ENCODE data around the gene MED15.

Gene MED15

DNA sequence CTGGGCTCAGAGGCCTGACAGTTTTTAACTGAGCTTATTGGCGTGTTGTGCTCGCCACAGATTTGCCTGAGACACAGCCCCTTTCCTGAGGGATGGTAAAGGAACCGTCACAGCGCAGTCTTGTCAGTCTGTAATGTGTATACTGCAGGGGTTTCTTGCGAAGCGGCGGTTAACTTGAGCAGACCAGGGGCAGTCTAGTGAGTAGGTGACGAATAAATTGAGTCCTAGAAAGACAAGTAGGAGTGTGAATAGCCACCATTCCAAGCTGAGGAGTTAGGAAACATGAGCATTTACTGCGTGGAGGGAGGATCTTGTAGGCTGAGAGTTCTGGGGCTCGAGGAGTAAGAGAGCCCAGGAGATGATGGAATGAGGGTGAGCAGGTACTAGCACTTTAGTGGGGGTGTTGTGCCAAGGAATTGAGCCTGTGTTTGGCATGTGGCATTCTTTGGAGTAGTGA lies 1.4 kb downstream of the MED15 start:
- DNase-seq (ENCODE audit: insufficient read length, low spot score) (no peak), FAIRE-seq (no peak)

DNA sequence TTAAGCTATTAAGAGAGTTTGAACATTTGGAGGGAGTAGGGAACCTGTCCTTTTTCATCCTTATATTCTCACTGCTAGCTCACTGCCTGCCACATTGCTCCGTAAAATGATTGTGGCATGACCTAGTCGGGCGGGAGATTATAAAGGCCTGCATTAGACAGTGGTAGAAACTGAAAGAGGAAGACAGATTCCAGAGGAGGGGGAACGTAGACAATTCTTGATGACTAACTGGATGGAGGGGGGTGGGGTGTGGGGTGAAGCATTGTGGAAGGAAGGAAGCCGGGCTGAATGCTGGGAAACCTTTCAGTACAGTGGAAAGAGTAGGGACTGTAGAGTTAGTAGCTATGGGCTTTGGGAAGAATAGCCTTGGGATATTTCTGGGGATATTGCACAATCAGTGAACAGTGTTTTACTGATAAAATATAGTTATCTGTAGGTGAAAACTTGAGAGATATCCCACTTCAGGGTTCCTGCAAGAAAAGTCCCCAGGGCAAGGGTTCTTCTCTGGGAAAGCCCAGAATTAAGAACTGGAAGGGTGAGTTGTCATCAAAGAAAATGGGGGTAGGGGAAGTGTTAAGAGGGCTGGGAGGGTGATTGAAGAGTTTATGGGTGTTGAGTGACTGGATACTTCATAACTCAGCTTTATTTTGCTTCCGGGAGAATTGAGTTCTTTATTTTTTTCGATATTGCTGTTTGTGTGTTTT lies 2.1 kb downstream of the MED15 start:
- peak; percentile 75 for DNase-seq (ENCODE audit: insufficient read length, low spot score)

DNA sequence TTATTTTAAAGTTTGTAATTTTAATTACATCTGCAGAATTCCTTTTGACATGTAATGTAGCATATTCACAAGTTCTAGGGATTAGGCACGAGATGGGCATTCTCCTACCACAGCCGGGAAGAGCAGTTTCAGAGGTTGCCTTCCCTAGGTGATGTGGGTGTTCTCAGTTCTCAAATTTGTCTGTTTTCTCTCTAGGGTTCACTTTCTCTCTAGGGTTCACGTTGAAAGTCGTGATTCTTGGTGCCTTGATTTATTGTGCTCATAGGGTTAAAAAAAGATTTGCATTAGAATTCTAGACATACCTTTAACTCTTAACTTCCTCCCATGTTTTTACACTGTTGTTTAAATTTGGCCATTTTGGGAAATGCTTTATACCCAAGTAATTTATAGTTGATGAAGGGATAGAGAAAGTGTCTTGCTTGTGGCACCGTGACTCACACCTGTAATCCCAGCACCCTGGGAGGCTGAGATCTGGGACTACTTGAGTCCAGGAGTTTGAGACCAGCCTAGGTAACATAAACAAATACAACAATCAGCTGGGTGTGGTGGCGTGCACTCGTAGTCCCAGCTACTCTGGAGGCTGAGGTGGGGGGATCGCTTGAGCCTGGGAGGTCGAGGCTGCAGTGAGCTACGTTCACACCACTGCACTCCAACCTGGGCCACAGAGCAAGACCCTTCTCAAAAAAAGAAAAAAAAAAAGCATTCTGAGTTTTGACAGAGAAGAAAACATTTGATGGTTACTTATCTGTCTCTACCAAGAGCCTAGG lies 3.6 kb downstream of the MED15 start:
- DNase-seq (ENCODE audit: insufficient read length, low spot score), result no peak
- no peak for FAIRE-seq

More for the DNA sequence above, 2.1 kb downstream of the MED15 start:
- peak; percentile 66 for FAIRE-seq

DNA sequence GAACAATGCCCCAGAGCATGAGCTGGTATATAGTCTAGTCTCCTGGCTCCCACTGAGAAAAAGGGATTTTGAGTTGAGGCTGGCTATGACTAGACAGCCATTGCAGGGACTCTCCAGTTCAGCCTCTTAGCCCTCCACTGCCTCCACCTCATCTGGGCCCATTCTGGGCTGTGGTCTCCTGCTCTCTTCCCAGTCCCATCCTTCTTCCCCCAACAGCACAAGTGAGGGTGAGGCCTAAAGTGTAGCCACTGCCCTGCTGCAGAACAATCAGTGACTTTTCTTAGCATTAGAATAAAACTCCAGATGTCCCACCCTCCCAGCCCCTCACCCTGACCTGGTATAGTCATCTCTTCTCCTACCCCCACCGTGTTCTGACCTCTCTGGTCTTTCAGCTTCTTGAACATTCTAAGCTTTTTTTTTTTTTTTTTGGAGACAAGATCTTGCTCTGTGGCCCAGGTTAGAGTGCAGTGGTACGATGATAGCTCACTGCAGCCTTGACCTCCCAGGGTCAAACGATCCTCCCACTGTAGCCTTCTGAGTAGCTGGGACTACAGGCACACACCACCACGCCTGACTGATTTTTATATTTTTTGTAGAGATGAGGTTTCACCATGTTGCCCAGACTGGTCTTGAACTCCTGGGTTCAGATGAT lies 4.3 kb downstream of the MED15 start:
- DNase-seq (ENCODE audit: insufficient read length, low spot score), result no peak
- FAIRE-seq, result no peak

DNA sequence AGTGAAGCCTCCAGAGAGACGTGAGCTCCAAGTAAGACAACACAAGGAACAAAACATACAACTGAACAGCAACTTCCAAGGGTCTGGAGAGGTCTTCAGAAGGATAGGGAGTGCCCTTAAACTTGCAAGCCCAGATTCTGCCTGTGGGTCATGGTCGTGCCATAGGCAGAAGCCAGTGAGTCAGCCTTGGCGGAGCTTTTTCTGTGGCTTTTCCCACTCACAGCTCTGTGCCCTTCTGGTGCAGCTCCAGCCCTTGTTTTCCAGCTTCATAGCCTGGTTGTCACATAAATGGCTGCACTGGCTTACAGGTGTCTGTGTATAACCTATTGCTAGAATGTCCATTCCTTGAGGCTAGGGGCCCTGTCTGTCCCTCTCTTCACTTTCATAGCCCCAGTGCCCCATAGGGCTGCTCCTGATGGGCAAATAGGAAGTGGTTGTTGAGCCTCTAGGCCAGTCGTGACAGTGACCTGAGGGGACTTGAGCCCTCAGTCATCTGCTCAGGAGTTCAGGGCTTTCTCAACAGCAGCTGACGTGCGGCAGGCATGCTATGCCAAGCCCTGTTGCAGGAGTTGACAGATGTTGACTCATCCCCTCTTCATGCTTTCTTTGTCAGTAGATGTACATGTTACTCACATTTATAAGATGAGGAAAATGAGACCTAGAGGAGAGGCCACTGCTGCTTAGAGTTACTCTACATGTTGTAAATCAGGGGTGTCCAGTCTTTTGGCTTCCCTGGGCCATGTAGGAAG lies 7.4 kb downstream of the MED15 start:
- FAIRE-seq (no peak), DNase-seq (ENCODE audit: insufficient read length, low spot score) (no peak)

DNA sequence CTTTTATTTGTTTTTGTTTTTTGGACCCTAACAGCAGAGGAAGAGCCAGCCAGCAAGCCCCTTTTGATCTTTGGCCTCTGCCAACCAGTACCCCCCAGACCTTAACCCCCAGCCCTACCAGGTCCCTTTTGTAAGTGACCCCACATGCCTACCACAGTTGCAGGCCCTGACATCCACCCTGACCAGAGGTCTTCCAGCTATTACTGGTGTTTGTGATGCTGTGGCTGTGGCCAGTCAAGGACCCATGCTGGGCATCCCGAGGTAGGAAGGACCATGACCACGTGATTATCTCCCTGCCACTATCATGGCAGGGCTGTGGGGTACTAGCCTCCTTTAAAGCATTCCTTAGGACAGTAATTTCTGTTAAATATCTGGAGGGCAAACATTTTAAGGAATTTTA lies 9.0 kb downstream of the MED15 start:
- no peak for FAIRE-seq
- no peak for DNase-seq (ENCODE audit: insufficient read length, low spot score)

DNA sequence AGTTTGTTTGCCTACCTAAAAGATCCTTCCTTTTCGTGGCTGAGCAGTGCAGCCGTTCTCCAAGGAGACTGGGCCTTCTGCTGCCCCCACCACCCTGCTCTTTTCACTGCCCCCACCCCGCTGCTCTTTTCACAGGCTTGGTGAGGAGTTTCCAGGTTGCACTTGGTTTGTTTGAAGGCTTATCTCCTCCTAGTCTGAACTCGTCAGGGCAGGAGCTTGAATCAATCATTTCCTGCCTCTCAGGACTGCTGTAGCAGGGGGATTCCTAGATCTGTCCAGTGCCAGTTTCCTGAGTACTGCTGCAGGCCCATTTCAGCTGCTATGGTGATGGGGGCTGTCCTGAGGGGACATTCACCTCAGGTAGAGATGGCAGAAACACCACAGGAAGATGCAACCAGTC lies 10.0 kb downstream of the MED15 start:
- FAIRE-seq, result no peak

DNA sequence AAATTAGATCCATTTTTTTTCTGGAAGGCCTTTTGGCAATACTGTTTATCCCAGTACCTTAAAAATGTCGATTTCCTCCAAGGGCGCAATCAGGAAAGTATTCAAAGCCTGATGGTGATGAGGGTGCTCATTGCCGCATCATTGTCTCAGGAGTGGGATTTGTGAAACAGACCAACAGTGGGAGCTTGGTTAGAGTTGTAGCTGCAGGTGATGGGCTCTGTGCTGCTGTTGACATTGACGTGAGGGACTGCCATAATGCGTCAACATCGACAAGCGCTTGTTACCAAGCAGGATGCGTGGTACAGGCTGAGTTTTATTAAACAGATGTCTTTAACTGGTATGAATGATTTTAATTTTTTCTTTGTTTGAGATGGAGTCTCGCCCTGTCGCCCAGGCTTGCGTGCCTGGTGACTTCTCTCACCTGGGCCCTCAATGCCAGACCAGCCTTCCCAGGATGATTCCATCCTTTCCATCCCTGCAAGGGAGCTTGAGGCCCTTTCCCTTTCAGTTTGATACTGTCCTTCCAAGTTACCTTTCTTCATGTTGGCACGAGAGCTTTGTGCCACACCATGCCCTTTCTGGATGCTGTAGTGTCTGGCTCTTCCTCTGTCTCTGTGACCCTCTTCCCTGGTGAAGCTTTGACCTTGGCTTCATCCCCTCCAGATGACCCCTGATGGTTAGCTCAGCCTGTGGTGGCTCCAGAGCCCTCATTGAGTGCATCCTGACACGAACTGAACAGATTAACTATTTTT lies 10.6 kb downstream of the MED15 start:
- DNase-seq (ENCODE audit: insufficient read length, low spot score) (no peak), FAIRE-seq (no peak)

More for the DNA sequence above, 10.0 kb downstream of the MED15 start:
- no peak for DNase-seq (ENCODE audit: insufficient read length, low spot score)

DNA sequence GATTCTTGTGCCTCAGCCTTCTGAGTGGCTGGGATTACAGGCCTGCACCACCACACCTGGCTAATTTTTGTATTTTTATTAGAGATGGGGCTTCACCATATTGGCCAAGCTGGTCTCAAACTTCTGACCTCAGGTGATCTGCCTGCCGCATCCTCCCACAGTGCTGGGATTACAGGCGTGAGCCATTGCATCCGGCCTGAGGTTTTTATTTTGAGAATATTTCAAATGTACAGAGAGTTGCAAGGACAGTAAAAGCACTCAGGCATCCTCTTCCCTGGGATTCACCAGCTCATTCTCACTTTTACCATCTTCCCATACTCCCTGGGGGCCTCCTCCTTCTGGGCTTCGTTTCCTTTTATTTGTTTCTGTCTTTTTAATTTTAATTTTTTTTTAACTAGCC lies 12.1 kb downstream of the MED15 start:
- FAIRE-seq, result no peak
- no peak for DNase-seq (ENCODE audit: insufficient read length, low spot score)

DNA sequence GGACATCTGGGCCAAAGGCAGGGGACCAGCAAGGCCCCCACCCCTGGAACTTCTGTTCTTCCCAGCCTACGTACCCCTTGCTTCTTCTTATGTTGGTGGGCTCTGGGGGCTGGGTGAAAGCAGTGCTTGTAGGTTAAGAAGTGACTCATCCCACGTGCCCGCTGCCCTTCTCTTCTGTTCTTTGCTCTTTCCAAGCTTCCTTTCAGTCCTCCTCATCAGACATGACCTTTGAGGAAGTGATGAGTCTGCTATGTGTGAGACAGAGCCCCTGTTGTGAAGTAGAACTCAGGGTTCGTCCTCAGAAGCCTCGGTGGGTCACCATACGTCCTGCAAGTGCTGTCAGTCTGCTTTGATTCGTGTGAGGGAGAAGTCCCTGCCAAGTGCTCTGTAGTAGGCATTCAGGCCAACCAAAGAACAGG lies 12.7 kb downstream of the MED15 start:
- DNase-seq (ENCODE audit: insufficient read length, low spot score) (no peak), FAIRE-seq (no peak)

DNA sequence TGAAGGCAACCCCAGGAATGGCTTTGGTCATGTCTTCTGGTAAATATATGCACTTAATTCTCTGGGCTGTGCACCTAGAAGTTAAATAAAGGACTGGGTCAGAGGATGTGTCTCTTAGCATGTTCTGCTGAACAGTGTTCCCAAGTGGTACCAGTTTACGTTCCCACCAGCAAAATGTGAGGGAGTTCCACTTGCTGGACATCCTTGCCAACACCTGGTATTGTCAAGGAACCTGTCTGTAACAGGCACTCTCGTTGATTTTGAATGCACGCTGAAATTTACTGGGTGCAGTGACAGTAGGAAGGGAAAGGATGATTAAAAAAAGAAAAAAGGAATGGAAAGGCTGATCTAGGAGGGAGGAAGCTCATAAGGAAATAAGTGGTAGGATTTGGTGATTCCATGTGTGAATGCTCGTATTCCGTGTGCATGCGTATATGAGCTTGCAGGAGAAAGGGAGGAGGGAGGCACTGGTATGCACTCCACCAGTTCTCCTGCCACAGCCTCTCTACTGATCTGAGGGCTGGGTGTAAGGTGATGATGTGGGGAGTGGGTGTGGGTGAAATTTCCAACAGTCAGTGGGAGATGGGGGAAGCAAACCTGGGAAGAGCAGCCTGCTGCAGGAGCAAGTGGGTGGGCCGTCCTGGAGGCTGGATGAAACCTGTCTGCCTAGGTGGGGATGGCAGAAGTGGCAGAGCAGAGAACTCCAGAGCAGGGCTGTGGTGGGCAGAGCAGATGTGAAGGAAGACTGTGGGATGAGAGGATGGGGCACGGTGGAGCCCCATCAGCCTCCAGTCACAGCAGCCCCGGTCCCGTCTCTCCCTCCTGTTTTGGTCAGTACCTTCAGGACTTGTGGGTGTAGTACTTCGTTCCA lies 15.0 kb downstream of the MED15 start:
- FAIRE-seq, result no peak

DNA sequence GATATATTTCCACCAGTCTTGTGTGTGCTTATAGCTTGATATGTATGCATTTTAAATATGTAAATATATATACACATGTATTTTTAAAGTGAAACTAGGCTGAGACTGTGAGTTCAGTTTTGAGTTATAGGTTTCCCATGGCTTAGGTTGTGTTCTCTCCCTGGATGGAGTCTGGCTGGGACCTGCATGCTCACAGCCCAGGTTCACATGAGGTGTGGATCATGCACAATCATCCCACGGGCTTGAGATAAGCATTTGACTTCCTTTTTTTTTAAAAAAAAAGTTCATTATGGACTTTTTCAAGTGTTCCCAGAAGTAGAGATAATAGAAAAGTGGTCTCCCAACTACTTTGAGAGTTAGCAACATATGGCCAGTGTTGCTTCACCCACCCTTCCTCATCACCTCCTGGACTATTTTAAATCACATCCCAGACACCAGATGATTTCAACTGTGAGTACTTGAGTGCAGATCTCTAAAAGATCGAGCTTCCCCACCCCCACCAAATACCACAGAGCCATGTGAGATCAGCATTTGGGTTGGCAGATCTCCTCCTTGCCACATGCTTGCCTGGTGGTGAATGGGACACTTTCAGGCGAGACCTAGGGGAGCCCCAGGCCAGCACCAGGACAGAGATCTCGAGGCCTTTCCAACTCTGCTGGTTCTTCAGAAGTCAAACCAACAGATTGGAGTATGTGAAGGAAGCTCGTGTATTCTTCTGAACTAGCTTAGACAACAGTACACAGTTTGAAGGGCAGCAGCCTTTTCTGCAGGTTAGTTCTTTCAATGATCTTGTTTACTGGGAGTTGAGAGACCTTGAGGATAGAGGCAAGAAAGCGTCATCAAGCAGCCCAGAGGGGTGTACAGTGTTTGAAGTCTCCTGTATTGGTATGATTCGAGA lies 15.9 kb downstream of the MED15 start:
- FAIRE-seq, result no peak
- no peak for DNase-seq (ENCODE audit: insufficient read length, low spot score)

More for the DNA sequence above, 15.0 kb downstream of the MED15 start:
- DNase-seq (ENCODE audit: insufficient read length, low spot score), result no peak

DNA sequence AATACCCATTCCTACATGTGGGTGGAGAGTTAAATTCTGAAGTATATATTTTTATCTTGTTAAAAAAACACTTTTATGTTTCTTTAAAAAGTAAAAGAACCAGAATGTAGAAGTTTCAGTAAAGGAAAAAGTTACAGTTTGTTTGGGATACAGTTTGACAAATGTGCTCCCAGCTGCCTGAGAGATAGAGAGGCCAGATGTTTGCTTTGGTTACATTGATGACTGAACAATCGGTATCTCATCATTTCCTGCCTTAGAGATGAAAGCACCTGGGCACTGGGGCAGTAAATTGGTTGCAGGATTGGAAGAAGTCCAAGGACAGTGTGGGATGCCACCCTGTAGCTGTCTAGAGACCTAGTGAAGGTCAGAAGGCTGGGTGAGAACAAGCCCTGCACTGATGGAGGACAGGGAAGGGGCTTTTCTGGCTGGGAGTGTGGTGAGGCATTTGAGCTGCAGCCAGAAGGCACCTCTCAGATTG lies 16.6 kb downstream of the MED15 start:
- DNase-seq (ENCODE audit: insufficient read length, low spot score), result no peak

DNA sequence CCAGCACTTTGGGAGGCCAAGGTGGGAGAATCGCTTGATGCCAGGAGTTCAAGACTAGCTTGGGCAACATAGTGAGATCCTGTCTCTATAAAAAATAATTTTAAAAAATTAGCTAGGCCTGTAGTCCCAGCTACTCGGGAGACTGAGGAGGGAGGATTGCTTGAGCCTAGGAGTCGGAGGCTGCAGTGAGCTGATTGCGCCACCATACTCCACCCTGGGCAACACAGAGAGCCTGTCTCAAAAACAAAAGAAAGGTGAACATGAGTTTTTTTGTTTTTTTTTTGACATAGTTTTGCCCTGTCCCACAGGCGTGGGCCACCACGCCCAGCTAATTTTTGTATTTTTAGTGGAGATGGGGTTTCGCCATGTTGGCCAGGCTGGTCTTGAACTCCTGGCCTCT lies 17.6 kb downstream of the MED15 start:
- DNase-seq (ENCODE audit: insufficient read length, low spot score) (no peak), FAIRE-seq (no peak)

More for the DNA sequence above, 16.6 kb downstream of the MED15 start:
- no peak for FAIRE-seq

DNA sequence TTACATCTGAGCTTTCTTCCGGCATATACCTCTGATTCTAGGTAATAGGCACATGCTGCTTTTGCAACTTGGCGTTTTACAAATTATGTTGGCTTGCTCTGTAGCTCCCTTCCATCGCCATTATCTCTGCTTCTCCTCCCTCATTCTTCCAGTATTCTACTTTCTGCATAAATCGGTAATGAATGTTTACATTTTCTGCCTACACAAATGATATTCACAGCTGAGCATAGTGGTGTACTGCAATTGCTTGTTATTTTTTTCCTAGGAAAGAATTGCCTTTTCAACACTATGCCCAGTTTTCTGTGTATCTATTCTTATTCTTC lies 18.9 kb downstream of the MED15 start:
- FAIRE-seq (no peak), DNase-seq (ENCODE audit: insufficient read length, low spot score) (no peak)

DNA sequence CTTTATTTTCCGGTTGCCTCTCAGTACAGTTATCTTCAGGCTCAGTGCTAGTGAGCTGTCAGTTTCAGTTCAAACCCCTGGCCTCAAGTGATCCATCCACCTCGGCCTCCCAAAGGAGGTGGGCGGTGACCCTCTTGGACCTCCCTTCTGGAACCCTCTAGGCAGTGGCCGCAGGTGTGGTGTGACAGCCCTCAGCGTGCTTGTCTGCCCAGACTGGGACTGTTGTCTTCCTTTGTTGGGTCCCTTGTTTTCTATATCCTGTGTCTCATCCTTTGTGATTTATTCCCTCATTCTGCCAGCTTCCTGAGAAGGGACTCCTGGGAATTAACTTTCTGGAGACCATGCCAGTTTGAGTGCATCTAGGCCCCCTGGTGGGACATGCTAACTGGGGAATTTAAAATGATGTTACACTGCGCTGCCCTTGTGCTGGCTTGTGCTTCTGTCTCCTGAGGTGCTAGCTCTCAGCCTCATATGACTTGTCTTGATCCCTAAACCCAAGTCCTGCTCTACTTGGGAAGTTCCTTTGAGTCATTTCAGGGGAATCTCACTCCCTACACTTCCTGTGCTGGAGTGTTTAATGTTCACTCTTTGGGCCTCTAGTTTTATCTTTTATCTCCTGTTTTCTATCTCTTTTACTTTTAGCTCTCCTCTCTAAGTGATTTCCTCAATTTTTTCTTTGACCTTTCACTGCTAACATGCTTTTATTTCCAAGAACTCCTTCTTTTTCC lies 19.4 kb downstream of the MED15 start:
- FAIRE-seq (no peak), DNase-seq (ENCODE audit: insufficient read length, low spot score) (peak; percentile 45)

DNA sequence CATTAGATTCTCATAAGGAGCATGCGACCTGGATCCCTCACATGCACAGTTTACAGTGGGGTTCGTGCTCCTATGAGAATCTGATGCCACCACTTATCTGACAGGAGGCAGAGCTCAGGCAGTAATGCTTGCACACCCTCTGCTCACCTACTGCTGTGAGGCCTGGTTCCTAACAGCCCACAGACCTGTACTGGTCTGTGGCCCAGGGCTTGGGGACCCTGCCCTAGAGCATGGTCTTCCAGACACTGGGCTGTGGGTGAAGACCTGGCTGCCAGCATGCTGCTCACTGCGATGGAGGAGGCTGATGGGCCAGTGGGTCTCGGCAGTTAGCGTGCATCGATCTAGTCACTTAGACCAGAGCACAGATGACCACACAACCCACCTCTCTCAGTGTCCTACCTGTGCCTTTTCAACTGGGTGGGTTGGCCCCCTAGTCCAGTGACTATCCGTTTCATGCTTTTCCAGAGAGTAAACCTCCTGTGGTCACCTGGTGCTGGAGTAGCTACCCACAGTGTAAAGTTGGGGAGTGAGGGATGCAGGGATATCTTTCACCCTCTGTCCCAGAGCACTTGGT lies 21.1 kb downstream of the MED15 start:
- DNase-seq (ENCODE audit: insufficient read length, low spot score) (no peak), FAIRE-seq (no peak)
